ENCODE results near the gene EXD2.
"Not testable (repeated sequence)": the region's sequence is repeated elsewhere in the genome, so short reads cannot be mapped to it uniquely, and the experiment has no call there.

Gene EXD2

DNA sequence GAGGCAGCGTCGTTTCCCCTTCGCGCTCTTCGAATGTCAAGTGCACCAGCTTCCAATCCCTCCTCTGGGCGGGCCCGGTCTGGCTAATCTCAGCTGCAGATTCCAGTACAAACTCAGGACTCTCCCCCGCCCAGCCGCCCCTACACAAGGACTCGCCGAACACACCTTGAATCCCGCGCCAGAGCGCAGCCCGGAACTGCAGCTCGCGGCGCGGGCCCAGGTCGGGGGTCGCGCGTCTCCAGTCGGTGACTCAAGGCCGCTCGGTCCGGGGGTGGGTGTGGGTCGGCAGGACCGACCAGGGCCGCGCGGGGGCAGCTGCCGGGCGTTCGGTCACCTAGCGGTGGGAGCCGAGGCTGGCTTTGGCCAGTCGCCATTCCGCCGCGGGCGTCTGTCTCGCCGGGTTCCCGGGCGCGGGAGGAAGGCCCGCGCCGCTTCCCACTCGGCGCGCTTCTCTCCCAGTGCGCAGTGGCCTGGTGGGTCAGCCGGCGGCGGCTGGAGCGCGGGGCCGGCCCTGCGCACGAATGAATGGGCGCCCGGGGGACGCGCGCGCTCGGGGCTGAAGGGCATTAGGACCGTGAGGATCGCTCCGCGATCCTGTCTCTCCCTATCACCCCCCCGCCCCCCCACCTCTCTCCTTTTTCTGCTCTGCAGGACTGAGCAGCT, 68.4 kb downstream of the EXD2 start, which contains the start of gene GALNT16:
Gene GALNT16, plus strand, starts transcription at position 632 of the 663 bp plus-strand sequence. CDS start 133 bp downstream, outside the sequence.
- no peak for DNase-seq

DNA sequence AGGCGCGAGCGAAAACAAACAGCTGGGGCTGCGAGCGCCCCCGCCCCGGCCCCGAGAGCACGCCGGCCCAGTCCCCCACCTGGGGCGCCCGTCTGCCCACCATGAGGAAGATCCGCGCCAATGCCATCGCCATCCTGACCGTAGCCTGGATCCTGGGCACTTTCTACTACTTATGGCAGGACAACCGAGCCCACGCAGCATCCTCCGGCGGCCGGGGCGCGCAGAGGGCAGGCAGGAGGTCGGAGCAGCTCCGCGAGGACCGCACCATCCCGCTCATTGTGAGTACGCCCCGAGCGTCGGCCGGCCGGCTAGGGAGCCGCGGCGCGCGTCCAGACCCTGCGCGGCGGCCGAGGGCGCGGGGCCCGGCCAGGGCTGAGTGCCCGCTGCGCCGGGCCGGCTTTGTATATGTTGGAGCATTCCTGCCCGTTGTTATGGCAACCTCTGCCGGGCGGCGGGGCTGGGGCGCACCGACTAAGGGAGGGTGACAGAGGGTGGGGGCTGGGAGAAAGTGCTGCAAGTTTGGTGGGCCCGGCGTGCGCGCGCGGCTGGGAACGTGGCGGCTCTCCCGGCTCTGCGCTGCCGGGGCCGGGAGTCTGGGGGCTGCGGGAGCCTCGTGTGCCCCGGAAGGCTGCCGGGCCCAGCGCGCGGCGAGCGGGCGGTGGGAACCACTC, 69.0 kb downstream of the EXD2 start:
- DNase-seq = no peak

DNA sequence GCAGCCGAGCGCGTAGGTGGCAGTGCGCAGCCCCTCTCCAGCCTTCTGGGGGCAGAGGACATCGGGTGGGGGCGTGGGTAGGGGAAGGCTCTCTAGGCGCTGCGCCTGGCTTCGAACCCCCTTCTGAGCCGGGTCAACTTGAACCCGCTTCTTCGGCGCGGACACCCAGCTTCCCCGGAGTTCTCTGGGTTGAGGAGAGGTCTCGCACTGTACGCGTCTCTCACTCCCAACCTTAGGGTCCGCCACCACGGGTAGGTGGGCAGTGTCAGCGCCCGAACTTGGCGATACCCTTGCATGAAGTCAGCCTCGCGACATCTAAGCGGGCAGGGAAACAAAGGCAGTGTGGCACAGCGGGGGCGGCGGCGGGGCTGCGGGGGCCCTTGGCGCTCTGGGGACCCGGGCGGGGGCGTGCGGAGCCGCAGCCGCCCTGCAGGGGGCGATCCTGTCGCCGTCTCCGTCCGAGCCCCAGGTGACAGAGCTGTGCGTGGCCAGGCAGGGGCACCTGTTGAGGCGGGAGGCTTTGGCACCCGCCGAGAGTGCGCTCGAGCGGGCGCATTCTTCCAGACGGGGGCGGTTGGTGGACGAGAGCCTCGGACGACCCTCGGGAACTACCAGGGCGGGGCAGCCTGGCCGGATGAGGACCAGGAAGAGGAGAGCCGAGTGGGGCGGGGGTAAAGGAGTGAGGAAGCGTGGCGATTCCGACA, 69.7 kb downstream of the EXD2 start:
- DNase-seq = no peak

DNA sequence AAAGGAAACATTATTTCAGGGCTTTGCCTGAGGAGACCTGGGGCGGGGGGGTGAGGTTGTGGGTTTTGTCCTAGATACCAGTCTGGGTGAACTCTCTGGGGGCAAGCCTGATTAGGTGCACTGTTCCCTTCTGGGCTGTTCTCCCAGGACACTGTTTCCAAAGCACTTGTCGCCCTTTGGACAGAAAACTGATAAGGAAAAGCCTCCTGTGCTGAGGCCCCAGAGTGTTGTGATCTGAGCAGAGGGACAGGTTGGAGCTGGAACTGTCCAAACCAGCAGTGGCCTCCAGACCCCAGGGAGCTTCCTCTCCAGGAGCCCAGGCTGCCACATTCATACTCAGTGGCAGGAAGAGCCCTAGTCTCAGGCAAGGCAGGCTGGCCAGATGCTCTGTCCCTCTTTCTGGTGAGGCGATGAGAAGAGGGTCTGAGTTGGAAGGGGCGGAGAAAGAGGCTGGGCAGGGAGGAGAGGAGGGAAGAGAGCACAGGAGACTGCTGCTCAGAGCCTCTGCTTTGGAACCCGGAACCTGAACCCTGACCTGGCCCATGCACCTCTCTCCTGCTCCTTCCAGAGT, 70.5 kb downstream of the EXD2 start:
- no peak for DNase-seq

DNA sequence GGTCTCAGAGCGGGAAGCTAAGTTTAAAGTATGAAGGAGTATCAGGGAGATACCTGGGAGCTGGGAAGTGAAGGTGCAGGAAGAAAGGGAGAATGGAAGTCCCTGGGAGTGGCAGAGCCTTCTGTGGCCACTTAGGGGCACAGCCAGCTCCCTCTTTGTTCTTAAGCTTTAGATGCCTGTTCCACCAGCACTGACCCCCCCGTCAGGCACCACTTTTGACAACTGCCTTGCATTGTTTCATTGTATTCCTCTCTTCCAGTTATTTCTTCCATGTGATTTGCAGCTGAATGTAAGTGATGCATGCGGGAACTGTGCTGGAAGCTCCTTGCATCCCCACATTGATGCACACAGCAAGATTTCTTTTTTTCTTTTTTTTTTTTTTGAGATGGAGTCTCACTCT, 71.2 kb downstream of the EXD2 start:
- DNase-seq = no peak

DNA sequence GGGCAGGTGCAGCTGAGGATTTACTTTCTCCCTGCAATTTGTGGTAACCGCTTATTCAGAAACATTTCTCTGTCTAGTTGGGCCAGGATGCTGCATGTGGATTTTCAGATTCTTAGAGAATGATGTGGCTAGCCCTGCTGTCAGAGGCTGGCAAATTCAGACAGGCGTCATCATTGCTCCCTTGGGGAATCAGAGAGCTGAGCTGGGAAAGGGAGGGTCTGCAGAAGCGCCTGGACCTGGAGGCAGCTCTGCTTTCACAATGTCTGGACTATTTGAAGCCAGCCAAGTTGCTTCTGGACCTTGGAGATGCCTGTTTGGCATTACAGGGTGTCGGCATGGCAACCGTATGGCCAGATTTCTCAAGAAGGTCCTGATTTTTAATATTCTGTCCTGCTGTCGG, 72.1 kb downstream of the EXD2 start:
- no peak for DNase-seq

DNA sequence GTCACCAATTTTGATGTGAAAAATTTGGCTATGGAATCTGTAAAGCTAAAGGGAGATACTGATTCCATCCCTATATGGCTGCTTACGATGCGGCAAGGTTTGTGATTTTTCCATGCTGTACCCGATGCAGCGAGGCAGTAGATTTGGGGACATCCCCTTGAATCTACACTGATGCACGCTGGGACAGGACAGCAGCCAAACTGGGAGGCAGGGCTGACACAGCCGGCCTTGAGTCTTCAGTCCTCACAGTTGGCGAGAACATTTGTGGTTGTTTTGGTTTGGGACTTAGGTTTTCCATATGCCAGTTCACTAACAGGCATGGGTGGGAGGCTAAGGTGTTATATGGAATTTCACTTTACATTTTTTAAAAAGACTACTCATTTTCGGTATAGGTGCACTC, 72.5 kb downstream of the EXD2 start:
- DNase-seq = no peak

DNA sequence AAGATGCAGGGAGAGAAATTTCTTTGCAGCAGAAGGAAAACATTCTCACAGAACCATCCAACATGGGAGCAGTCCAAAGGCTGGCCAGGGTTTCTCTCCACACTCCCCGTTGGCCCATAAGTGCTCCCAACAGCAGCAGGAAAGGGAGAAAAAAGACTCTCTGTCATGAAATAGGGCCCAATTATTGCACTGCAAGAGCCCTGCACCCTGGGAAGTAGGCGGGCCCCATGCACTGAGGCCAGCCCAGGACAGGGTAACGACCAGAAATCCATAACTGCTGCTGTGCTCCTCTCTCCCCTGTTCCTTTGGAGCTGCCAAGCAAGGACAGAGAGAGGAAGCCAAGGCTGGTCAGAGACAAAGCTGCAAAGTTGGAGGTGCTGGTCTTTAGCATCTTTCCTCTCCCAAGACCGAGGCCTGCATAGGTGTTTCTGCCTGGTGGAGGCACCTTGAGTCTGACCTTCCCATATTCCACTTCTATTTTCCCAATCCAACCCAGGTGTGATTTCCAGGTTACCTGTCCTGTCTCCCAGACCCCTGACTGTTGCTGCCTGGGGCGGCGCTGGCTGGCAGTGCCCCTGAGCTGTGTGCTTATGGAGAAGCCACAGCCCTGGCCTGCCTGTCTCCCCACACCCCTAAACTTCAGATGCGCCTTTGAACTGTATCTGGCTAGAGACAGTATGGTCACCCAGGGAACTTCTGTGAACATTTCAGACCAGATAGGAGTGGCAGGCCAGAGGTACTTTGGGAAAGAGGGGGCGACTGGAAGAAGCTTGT, 75.5 kb downstream of the EXD2 start:
- no peak for DNase-seq

DNA sequence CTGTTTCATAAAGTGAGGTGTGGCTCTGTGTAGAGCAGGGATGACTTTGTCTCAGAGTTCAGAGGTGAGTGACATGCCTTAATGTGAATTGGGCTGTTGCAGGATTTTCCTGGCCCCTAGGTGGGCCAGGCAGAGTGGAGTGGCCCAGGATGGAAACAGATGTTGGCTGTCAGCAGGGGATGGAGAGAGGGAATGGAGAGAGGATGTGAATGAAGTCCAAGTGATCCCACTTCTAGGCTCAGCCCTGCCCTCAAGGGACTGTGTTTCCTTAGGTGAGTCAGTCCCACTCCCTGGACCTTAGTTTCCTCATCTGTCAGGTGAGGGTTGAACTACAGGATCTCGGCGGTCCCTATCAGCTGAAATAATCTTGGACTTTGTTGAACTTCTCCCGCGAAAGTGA, 76.2 kb downstream of the EXD2 start:
- no peak for DNase-seq

DNA sequence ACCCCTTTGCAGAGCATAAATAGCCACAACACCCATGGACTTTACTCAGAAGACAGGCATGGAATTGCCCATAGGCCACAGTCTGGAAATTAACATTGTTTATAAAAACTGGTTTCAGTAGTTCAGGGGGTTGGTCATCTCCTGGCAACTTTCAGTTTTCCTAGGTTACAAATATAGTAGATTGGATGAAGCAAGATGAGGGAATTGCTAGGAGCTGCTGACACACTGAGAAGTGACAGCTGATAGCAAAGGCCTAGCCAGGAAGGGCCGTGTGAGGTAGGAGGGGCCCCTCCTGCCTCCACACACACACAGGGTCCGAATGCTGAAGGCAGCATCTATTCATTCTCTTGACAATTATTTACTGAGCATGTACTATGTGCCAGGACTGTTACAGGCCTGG, 76.9 kb downstream of the EXD2 start:
- DNase-seq = no peak

DNA sequence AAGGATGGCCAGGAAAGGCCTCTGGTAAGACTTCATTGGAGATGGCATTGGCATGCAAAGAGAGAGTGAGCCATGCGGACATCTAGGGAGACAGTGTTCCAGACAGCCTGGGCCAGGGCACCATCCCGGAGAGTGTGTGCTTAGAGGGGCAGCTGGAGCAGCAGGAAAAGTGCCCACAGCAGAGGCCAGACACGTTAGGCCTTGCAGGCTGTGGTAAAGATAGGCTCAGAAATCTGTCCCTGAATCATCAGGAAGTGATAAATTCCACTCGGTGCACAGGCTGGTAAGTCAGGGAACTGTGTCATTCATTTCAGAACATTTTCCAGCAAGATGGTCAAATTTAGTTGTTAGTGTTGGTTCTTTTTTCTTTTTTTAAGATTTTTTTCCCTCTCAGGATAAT, 77.5 kb downstream of the EXD2 start:
- DNase-seq = no peak

DNA sequence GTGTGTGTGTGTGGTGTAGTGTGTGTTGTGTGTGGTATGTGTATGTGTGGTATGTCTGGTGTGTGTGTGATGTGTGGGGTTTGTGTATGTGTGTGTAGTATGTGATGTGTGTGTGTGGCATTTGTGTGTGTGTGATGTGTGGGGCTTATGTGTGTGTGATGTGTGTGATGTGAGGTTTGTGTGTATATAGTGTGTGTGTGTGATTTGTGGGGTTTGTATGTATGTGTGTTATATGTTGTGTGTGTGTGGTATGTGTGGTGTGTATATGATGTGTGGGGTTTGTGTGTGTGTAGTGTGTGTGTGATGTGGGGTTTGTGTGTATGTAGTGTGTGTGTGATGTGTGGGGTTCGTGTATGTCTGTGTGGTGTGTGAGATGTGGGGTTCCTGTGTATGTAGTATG, 78.1 kb downstream of the EXD2 start:
- no peak for DNase-seq

DNA sequence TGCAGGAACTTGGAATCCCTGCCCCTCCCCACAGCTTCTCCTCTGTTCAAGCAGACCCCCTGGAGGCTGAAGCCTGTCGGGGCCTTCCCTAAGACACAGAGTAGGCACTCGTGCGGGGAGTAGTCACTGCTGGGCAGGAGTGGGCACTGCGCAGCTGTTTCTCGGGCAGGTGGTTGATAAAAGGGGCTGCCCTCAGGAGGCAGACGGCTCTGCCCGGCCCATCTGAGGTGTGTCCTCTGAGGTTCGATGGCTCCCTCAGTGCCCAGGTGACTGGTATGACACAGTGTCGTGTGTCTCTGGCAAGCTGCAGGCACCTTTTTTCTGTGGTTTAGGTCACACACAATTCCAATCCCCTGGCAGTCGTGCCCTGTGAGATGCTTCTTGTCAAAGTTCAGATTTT, 78.8 kb downstream of the EXD2 start:
- DNase-seq = no peak

DNA sequence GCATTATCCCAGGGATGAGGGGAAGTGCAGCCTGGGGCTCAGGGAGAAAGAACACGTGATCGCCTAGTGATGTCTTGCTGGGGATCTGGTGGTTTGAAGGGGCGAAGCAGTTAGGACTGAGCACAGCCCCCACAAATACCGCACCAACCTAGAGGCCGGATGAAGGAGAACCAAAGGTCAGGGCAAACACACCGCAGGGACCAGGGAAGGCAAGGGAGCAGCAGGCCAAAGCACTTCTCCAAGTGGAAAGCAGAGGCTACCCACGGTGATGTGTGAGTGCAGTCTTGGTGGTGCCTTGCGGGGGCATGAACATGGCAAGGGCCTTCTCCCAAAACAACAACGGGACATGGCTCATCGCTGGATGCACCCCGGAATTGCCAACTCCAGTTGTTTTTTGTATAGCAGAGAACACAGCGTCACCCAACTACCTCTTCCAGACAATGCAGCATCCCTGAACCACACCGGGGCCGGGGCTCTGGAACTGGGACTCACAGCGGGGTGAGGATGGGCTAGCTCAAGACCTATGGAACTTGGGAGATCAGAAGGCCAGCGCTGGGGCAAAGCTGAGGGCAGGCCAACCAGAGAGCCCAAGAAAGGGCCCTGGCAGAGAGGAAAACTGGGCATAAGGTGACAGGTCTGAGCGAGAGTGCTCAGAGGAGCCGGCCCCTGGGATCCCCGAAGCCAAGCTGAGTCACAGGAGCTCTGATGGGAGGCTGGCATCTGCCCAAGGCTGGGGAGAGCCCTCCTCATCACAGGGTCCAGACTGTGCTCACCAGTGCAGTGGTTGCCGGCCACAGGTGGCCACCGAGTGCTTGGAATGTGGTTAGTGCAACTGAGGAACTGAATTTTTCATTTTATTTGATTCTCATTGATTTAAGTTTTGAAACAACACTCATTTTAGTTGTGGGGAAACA, 79.8 kb downstream of the EXD2 start:
- no peak for DNase-seq

DNA sequence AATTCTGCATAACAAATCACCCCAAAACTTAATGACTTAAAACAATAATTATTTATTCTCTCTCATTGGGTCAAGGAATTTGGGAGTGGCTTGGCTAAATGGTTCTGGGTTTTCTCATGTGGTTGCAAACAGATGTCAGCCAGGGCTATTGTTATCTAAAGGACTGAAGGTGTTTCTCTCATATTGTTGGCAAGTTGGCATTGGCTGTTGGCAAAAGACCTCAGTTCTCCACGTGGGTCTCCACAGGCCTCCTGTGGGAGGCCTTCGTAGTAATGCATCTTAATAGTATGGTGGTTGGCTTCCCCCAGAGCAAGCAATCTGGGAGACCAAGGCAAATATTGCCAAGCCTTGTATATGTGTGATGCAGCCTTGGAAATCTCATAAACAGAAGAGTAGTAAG, 83.0 kb downstream of the EXD2 start:
- no peak for DNase-seq

DNA sequence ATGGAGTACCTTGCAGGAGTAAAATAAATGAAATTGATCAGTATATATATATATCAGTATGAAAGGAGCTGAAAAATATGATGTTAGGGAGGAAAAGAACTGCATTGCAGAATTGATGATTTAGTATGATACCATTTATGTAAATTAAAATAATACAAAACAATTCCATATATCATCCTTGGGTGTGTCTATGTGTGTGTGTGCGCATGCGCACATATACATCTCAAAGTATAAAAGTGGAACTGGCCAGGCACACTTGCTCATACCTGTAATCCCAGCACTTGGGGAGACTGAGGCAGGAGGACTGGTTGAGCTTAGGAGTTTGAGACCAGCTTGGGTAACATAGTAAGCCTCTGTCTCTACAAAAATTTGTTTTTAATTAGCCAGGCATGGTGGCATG, 84.0 kb downstream of the EXD2 start:
- DNase-seq = no peak

DNA sequence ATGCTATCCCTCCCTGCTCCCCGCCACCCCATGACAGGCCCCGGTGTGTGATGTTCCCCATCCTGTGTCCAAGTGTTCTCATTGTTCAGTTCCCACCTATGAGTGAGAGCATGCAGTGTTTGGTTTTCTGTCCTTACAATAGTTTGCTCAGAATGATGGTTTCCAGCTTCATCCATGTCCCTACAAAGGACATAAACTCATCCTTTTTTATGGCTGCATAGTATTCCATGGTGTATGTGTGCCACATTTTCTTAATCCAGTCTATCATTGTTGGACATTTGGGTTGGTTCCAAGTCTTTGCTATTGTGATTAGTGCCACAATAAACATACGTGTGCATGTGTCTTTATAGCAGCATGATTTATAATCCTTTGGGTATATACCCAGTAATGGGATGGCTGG, 86.1 kb downstream of the EXD2 start:
- DNase-seq = not testable (repeated sequence)

DNA sequence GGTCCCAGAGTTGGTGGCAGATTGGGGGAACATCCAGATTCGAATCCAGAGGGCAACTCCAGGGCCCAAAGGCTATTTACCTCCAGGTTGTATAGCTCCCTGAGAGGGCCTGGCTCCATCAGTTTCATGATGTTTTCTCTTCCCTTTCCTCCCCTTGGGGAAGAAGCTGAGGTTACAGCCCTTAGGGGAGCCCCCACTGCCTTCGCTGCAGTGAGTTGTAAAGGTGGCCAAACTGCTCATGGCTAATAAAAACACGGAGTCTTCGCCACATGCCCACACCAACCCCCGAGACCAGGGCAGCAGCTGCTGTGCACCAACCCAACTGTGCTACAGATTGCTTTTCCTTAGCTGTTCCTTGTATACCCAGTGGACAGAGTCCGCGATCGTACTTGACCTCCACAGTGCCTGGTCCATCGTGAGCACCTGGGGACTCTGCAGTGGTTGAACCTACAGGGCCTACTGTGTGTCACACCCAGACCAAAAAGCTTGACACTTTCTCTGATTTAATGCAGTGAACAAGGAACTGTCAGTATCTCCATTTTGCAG, 89.5 kb downstream of the EXD2 start:
- no peak for DNase-seq

DNA sequence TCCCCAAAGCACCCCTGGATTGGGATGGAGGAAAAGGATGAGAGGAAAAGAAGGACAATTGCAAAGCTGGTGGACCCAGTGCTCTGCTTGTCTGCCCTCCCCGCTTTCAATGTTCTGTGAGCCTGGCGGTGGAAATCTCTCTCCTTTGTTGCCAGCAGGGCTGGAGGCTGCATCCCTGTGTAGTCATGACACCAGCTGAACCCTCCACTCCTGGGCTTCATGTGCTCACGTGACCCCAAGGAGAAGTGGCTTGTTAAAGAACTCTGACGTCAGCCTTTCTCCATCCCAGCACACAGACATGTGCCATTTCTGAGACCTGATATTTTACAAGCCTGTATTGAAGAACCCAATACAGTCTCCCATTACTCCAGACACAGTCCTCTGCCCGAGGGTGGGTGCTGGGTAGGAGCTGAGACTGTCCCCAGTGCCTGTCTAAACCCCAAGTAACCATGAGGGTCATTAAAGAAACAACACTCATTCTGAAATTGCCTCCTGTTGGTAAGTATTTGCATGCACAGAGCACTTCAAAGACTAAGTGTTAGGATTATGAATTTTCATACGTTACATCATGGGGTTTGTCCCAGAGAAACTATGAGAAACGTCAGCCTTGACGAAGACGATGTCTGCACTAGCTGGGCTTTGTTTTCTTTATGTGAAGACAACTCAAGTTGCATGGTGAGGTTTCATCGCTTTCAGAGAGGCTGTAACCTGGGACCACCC, 90.3 kb downstream of the EXD2 start:
- DNase-seq = no peak

DNA sequence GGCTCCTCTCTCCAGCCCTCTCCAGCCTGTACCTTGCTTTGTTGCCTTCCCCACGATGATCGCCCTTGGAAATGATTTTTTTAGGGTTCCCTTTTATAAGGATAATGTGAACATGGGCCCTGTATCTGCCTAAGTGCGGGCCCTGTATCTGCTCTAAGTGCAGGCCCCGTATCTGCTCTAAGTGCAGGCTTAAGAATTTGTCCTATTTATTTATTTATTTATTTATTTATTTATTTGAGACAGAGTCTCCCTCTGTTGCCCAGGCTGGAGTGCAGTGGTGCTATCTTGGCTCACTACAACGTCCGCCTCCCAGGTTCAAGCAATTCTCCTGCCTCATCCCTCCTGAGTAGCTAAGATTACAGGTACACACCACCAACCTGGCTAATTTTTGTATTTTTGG, 91.2 kb downstream of the EXD2 start:
- DNase-seq = no peak

DNA sequence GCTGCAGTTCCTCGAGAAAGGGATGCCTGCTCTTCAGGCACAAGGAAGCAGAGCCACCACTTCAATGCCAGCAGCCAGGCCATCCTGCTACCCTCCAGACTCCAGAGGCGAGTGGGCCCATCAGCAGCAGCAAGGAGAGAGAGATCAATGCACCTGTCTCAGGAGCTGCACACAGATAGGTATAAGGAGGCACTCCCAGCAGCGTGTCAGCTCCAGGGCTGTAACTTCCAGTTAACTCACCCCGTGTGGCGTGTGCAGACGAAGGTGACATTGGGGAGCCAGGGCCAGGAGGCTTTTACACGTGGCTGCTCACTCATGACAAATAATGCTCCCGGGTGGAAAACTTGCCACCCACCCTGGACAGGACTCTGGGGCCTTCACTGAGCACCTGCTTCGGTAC, 92.9 kb downstream of the EXD2 start:
- no peak for DNase-seq
